Fibroblast of pulmonary artery (primary cell): ENCODE data around the gene RRAGC.
A peak's percentile ranks its signal among the peaks of the same experiment; 100 is the strongest.

Experiments
- DNase-seq: peaks from one replicate; pipeline ENCODE4 v3.0.0-alpha.2; 2010; ENCODE audit warnings: low read depth
- H3K4me3 ChIP-seq: replicated peaks from 2 replicates; pipeline ENCODE4 v1.5.1; 2011; ENCODE audit warnings: low read depth, mild to moderate bottlenecking, control low read depth, low read length, moderate library complexity
- CTCF ChIP-seq: IDR thresholded peaks from 2 replicates; pipeline ENCODE4 v1.5.1; 2011; ENCODE audit warnings: mild to moderate bottlenecking, control low read depth, low read length, inconsistent platforms; ENCODE audit errors: missing control alignments

RRAGC gene

GRCh38 chr1:38873027-38873969 is 13.7 kb upstream of the RRAGC start, which contains the start of gene MYCBP:
Gene MYCBP (minus strand): TSS chr1:38873348. CDS start chr1:38873305, 43 bp downstream.
- no peak for TF ChIP-seq CTCF
- peak within 1 kb of the TSS; percentile 65 for H3K4me3 ChIP-seq
- DNase-seq, result peak; percentile 97

- no peak for TF ChIP-seq CTCF
- H3K4me3 ChIP-seq, result peak overlapping the region; percentile 65
- DNase-seq, result peak; percentile 33
These were observed 12.9 kb upstream of the RRAGC start for GRCh38 chr1:38872401-38873026.

- H3K4me3 ChIP-seq, result no peak overlapping the region
- no peak for DNase-seq
- no peak for TF ChIP-seq CTCF
These were observed 11.4 kb upstream of the RRAGC start for GRCh38 chr1:38870996-38871395.

GRCh38 chr1:38867208-38867607 is 7.6 kb upstream of the RRAGC start:
- no peak for TF ChIP-seq CTCF
- DNase-seq, result no peak
- no peak overlapping the region for H3K4me3 ChIP-seq

GRCh38 chr1:38865112-38865715 is 5.6 kb upstream of the RRAGC start:
- no peak overlapping the region for H3K4me3 ChIP-seq
- TF ChIP-seq CTCF, result peak; percentile 4
- DNase-seq, result no peak

- peak overlapping the region; percentile 86 for H3K4me3 ChIP-seq
- no peak for TF ChIP-seq CTCF
- DNase-seq, result no peak
These were observed 853 bp upstream of the RRAGC start for GRCh38 chr1:38860454-38860795.
